DLD1 (cell line): ENCODE results near the gene C10orf120.

ENCODE experiments used
- in situ Hi-C: cut with HindIII; loops from 2 replicates; pipeline ENCODE4 v1.10.0; 2017; ENCODE audit warnings: low sequenced_read_pairs

C10orf120 gene

GRCh38 chr10:122699796-122700455 lies at the start of gene C10orf120:
C10orf120 (minus strand) TSS chr10:122699846; CDS start chr10:122699790, 56 bp downstream.
- in situ Hi-C loops, result loop anchor here (25.0 kb wide), 1 partner anchor 387 kb away; no protein-coding TSS in a partner anchor

- in situ Hi-C loops, result no loop called here
Observed at GRCh38 chr10:122748496-122748895, 48.9 kb upstream of the C10orf120 start.

GRCh38 chr10:122746408-122746807 lies 46.8 kb upstream of the C10orf120 start:
- in situ Hi-C loops, result no loop called here

- in situ Hi-C loops, result no loop called here
Observed at GRCh38 chr10:122744257-122744656, 44.6 kb upstream of the C10orf120 start.

GRCh38 chr10:122740640-122741039 lies 41.0 kb upstream of the C10orf120 start:
- in situ Hi-C loops, result no loop called here

- in situ Hi-C loops, result no loop called here
Observed at GRCh38 chr10:122738031-122738430, 38.4 kb upstream of the C10orf120 start.

GRCh38 chr10:122733931-122734665 lies 34.5 kb upstream of the C10orf120 start:
- in situ Hi-C loops, result no loop called here

- in situ Hi-C loops, result no loop called here
Observed at GRCh38 chr10:122733443-122733842, 33.8 kb upstream of the C10orf120 start.

GRCh38 chr10:122730238-122730637 lies 30.6 kb upstream of the C10orf120 start:
- in situ Hi-C loops, result no loop called here

- in situ Hi-C loops, result no loop called here
Observed at GRCh38 chr10:122729126-122729525, 29.5 kb upstream of the C10orf120 start.

GRCh38 chr10:122727426-122727825 lies 27.8 kb upstream of the C10orf120 start:
- in situ Hi-C loops, result no loop called here

- in situ Hi-C loops, result no loop called here
Observed at GRCh38 chr10:122725768-122726167, 26.1 kb upstream of the C10orf120 start.

- in situ Hi-C loops, result no loop called here
Observed at GRCh38 chr10:122725006-122725405, 25.4 kb upstream of the C10orf120 start.

GRCh38 chr10:122721111-122721510 lies 21.5 kb upstream of the C10orf120 start:
- in situ Hi-C loops, result loop anchor here (25.0 kb wide), 1 partner anchor 366 kb away; no protein-coding TSS in a partner anchor

- in situ Hi-C loops, result loop anchor here (25.0 kb wide), 1 partner anchor 371 kb away; no protein-coding TSS in a partner anchor
Observed at GRCh38 chr10:122716025-122716424, 16.4 kb upstream of the C10orf120 start.

GRCh38 chr10:122715576-122715975 lies 15.9 kb upstream of the C10orf120 start:
- in situ Hi-C loops, result loop anchor here (25.0 kb wide), 1 partner anchor 372 kb away; no protein-coding TSS in a partner anchor

- in situ Hi-C loops, result loop anchor here (25.0 kb wide), 1 partner anchor 374 kb away; no protein-coding TSS in a partner anchor
Observed at GRCh38 chr10:122713091-122713885, 13.6 kb upstream of the C10orf120 start.

- in situ Hi-C loops, result loop anchor here (25.0 kb wide), 1 partner anchor 377 kb away; no protein-coding TSS in a partner anchor
Observed at GRCh38 chr10:122710576-122710975, 10.9 kb upstream of the C10orf120 start.

GRCh38 chr10:122709971-122710370 lies 10.3 kb upstream of the C10orf120 start:
- in situ Hi-C loops, result loop anchor here (25.0 kb wide), 1 partner anchor 377 kb away; no protein-coding TSS in a partner anchor

GRCh38 chr10:122707535-122707934 lies 7.9 kb upstream of the C10orf120 start:
- in situ Hi-C loops, result loop anchor here (25.0 kb wide), 1 partner anchor 380 kb away; no protein-coding TSS in a partner anchor

- in situ Hi-C loops, result loop anchor here (25.0 kb wide), 1 partner anchor 380 kb away; no protein-coding TSS in a partner anchor
Observed at GRCh38 chr10:122706947-122707346, 7.3 kb upstream of the C10orf120 start.
